CD4-positive, alpha-beta memory T cell (primary cell): ENCODE measurements around the gene IMMT. TPM values are rescaled to one million over a fixed set of nuclear protein-coding genes. Genes with fewer than 3 reads are reported as not detected.

Source experiments
- CTCF ChIA-PET: fragments of 350-600 bp; sonication (Branson Sonifier 250); formaldehyde crosslinking; loops from one replicate; lab custom pipeline; 2021; ENCODE audit warnings: inconsistent platforms; ENCODE audit not compliant: partially characterized antibody; lab: Charles Lee
- POLR2A ChIA-PET: fragments of 350-600 bp; sonication (Branson Sonifier 250); formaldehyde crosslinking; loops from one replicate; lab custom pipeline; 2021; ENCODE audit not compliant: partially characterized antibody; lab: Charles Lee
- DNase-seq, 5 donors: peaks; one replicate each; pipeline versions ENCODE4 v3.0.0 to v3.0.0-alpha.2; 2020 to 2022; ENCODE audit warnings: mixed read lengths in 1 of 5
- H3K27ac ChIP-seq: one replicate; pipeline ENCODE4 v1.7.0; 2013; ENCODE audit warnings: low read depth, low read length
- H3K27me3 ChIP-seq: 2 replicates; pipeline ENCODE4 v1.7.0; 2013; ENCODE audit warnings: mild to moderate bottlenecking, low read length, moderate library complexity; ENCODE audit not compliant: insufficient read depth
- H3K36me3 ChIP-seq: 2 replicates; pipeline ENCODE4 v1.7.0; 2013; ENCODE audit warnings: mild to moderate bottlenecking, low read length, moderate library complexity; ENCODE audit not compliant: insufficient read depth
- H3K4me1 ChIP-seq: 2 replicates; pipeline ENCODE4 v1.7.0; 2013; ENCODE audit warnings: mild to moderate bottlenecking, low read length, moderate library complexity; ENCODE audit not compliant: insufficient read depth
- H3K4me3 ChIP-seq, 2 donors: one replicate each; pipeline ENCODE4 v1.7.0; 2013; ENCODE audit warnings: low read length in 2 of 2, mild to moderate bottlenecking in 1 of 2
- H3K9me3 ChIP-seq, 2 donors: one replicate each; pipeline ENCODE4 v1.7.0; 2013; ENCODE audit warnings: low read length in 2 of 2, control low read depth in 1 of 2; ENCODE audit not compliant: control insufficient read depth in 1 of 2
- H3K27ac Mint-ChIP-seq, 7 donors: one replicate each; pipeline ENCODE4 v1.8.0; 2020 to 2021; ENCODE audit warnings: mixed read lengths in 7 of 7, mild to moderate bottlenecking in 6 of 7, inconsistent platforms in 3 of 7, moderate library complexity in 3 of 7
- H3K27me3 Mint-ChIP-seq, 2 donors: one replicate each; pipeline ENCODE4 v1.8.0; 2020 to 2021; ENCODE audit warnings: mixed read lengths in 2 of 2
- H3K36me3 Mint-ChIP-seq, 2 donors: one replicate each; pipeline ENCODE4 v1.8.0; 2020 to 2021; ENCODE audit warnings: mixed read lengths in 2 of 2, inconsistent platforms in 1 of 2, mild to moderate bottlenecking in 1 of 2
- H3K4me1 Mint-ChIP-seq, 4 donors: one replicate each; pipeline ENCODE4 v1.8.0; 2020 to 2021; ENCODE audit warnings: mixed read lengths in 4 of 4, mild to moderate bottlenecking in 1 of 4
- H3K4me3 Mint-ChIP-seq, 8 donors: one replicate each; pipeline ENCODE4 v1.8.0; 2020 to 2021; ENCODE audit warnings: mixed read lengths in 8 of 8, mild to moderate bottlenecking in 7 of 8, moderate library complexity in 6 of 8, inconsistent platforms in 3 of 8
- H3K9me3 Mint-ChIP-seq, 8 donors: one replicate each; pipeline ENCODE4 v1.8.0; 2020 to 2021; ENCODE audit warnings: mixed read lengths in 8 of 8, mild to moderate bottlenecking in 5 of 8, inconsistent platforms in 3 of 8, moderate library complexity in 1 of 8
- intact Hi-C: fragments of 100-400 bp; cut with micrococcal nuclease; formaldehyde crosslinking; loops from one replicate; pipeline ENCODE4 v1.15.1; 2023
- polyA plus RNA-seq, 2 donors: library from polyadenylated mRNA; unstranded; fragments of 300-500 nt; fragmentation: Illumina TruSeq; gene quantifications; one replicate each; pipeline ENCODE4 v1.2.3, GENCODE V29; 2021
- total RNA-seq, 2 experiments: library from RNA; stranded (reverse); gene quantifications; one replicate each; pipeline ENCODE4 v1.2.3, GENCODE V29; 2021

Gene IMMT
- total and polyA plus RNA-seq, 4 experiments from 2014 or later: 49.8 to 82.7 (median 78.0) TPM

DNA sequence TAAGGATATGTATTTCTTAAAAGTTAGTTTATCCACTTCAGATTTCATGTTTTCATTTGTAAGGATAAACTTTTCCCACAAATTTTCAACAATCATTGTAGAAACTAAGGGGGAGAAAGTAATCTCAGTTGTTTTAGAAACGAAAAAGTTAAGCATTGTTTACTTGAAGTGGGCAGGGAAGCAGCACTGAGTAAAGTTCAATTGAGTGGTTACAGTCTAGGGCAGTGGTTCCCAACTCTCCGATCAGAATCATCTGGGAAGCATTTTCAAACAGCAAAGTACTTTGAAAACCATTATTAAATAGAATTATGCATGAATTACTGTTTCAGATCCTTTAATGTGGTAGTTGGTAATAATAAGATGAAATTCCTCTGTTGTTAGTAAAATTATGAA, 16.5 kb upstream of the IMMT start:
- H3K27ac ChIP-seq: no peak overlapping the region
- no peaks in the 10 kb centered on the region for H3K9me3 ChIP-seq
- POLR2A ChIA-PET: no interaction called here
- DNase-seq: no peak
- CTCF ChIA-PET: no interaction called here
- H3K36me3 Mint-ChIP-seq: peaks cover 44 to 59% of the 10 kb centered on the region in 2 donors
- H3K4me3 ChIP-seq: no peak overlapping the region
- H3K9me3 Mint-ChIP-seq: no peaks in the 10 kb centered on the region
- H3K4me1 ChIP-seq: no peaks in the 10 kb centered on the region
- H3K36me3 ChIP-seq: peaks cover 54% of the 10 kb centered on the region
- no peaks in the 10 kb centered on the region for H3K27me3 Mint-ChIP-seq
- intact Hi-C loops: no loop called here
- H3K27me3 ChIP-seq: no peaks in the 10 kb centered on the region
- H3K4me1 Mint-ChIP-seq: peaks cover 0 to 1% (median under 1%) of the 10 kb centered on the region in 4 donors
- H3K27ac Mint-ChIP-seq: peak overlapping the region in 4 of 7 donors; percentile 3 to 69 (median 34)
- H3K4me3 Mint-ChIP-seq: no peak overlapping the region

DNA sequence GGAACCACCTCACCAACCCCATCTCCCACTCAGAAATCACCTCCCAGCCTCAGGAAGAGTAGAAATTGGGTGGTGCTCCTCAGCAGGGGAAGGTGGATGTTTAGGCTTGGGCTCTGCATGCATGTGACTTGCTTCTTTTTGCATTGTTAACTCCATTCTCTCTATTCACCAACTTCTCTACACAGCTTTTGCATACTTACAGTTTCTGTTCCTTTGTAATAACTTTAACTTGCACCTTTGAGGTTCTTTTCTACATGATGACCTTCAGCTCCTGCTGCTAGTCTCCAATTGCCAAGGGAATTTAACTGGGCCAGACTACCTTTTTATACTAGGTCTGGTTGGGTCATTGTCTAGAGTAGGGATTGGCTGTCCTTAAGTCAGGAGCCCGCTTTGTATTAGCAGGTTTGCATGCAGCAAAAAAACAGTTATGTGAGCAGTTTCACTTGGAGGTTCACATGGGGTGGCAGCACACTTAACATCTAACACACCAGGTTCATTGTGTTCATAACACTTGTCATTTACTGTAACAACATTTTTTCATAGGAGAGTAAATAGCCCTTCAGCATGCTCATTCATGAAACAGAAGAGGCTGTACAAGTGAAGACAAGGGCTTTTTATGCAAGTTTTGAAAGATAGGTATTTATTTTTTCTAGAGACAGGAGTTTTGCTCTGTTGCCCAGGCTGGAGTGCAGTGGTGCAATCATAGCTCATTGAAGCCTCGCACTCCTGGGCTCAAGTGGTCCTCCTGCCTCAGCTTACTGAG, 16.0 kb upstream of the IMMT start:
- no peaks in the 10 kb centered on the region for H3K27me3 Mint-ChIP-seq
- intact Hi-C loops: no loop called here
- no peaks in the 10 kb centered on the region for H3K9me3 Mint-ChIP-seq
- H3K36me3 Mint-ChIP-seq: peaks cover 49 to 64% of the 10 kb centered on the region in 2 donors
- no peak overlapping the region for H3K4me3 Mint-ChIP-seq
- ChIA-PET POLR2A (no interaction called here), CTCF (no interaction called here)
- no peak for DNase-seq
- Histone ChIP-seq H3K36me3 (peaks cover 60% of the 10 kb centered on the region), H3K9me3 (no peaks in the 10 kb centered on the region), H3K27me3 (no peaks in the 10 kb centered on the region), H3K27ac (no peak overlapping the region), H3K4me1 (no peaks in the 10 kb centered on the region), H3K4me3 (no peak overlapping the region)
- peaks cover 0 to 5% (median 1%) of the 10 kb centered on the region in 4 donors for H3K4me1 Mint-ChIP-seq
- peak overlapping the region in 5 of 7 donors; percentile 26 to 53 (median 30) for H3K27ac Mint-ChIP-seq

DNA sequence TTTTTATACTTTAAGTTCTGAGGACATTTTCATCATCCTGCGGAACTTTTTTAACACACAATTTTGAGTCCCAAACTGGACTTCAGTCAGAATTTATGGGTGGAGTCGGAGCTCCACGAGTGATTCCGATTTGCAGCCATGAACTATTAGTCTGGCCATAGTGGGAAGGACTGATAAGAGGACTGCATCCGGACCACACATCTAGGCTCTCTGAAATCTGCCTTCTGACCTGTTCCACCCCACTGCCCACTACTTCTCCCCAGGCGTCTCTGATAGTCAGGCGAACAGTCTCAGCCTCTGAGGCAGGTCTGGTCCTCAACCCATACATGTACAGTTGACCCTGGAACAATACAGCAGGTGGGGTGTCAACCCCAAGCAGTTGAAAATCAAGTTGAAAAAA, 9.2 kb upstream of the IMMT start:
- Mint-ChIP-seq H3K4me3 (no peak overlapping the region), H3K4me1 (peaks cover 19 to 42% (median 27%) of the 10 kb centered on the region in 4 donors), H3K36me3 (peaks cover 26 to 38% of the 10 kb centered on the region in 2 donors), H3K9me3 (no peaks in the 10 kb centered on the region), H3K27me3 (no peaks in the 10 kb centered on the region), H3K27ac (no peak overlapping the region)
- Histone ChIP-seq H3K4me1 (peaks cover 19% of the 10 kb centered on the region), H3K27ac (no peak overlapping the region), H3K36me3 (peaks cover 36% of the 10 kb centered on the region), H3K4me3 (no peak overlapping the region), H3K27me3 (no peaks in the 10 kb centered on the region), H3K9me3 (no peaks in the 10 kb centered on the region)
- intact Hi-C loops: no loop called here
- CTCF ChIA-PET: no interaction called here
- POLR2A ChIA-PET: interaction anchor here (1.3 kb wide), 1 partner anchor 9 kb away, joined by 4 read pairs; no protein-coding TSS in a partner anchor
- DNase-seq: no peak

GRCh38 chr2:86203614-86204013, 8.4 kb upstream of the IMMT start:
- Histone ChIP-seq H3K36me3 (peaks cover 28% of the 10 kb centered on the region), H3K27me3 (no peaks in the 10 kb centered on the region), H3K27ac (no peak overlapping the region), H3K4me3 (no peak overlapping the region), H3K9me3 (no peaks in the 10 kb centered on the region), H3K4me1 (peaks cover 23% of the 10 kb centered on the region)
- CTCF ChIA-PET: interaction anchor here (1.0 kb wide), 1 partner anchor 17 kb away, joined by 3 read pairs; no protein-coding TSS in a partner anchor
- intact Hi-C loops: no loop called here
- H3K9me3 Mint-ChIP-seq: no peaks in the 10 kb centered on the region
- H3K4me3 Mint-ChIP-seq: no peak overlapping the region
- DNase-seq: no peak
- H3K27me3 Mint-ChIP-seq: no peaks in the 10 kb centered on the region
- H3K27ac Mint-ChIP-seq: peak overlapping the region in 2 of 7 donors; percentile 3 to 4
- H3K36me3 Mint-ChIP-seq: peaks cover 20 to 33% of the 10 kb centered on the region in 2 donors
- peaks cover 22 to 47% (median 33%) of the 10 kb centered on the region in 4 donors for H3K4me1 Mint-ChIP-seq
- POLR2A ChIA-PET: no interaction called here

- no peak overlapping the region for H3K27ac Mint-ChIP-seq
Measured at GRCh38 chr2:86202702-86203101, 7.4 kb upstream of the IMMT start.

GRCh38 chr2:86202336-86202692, 7.1 kb upstream of the IMMT start:
- ChIA-PET CTCF (interaction anchor here (1.0 kb wide), 1 partner anchor 13 kb away, joined by 3 read pairs; no protein-coding TSS in a partner anchor), POLR2A (no interaction called here)
- Histone ChIP-seq H3K9me3 (no peaks in the 10 kb centered on the region), H3K27me3 (no peaks in the 10 kb centered on the region), H3K4me1 (peaks cover 24% of the 10 kb centered on the region), H3K36me3 (peaks cover 15% of the 10 kb centered on the region), H3K27ac (no peak overlapping the region), H3K4me3 (no peak overlapping the region)
- no peak for DNase-seq
- Mint-ChIP-seq H3K36me3 (peaks cover 18 to 28% of the 10 kb centered on the region in 2 donors), H3K9me3 (no peaks in the 10 kb centered on the region), H3K27me3 (no peaks in the 10 kb centered on the region), H3K4me3 (peak overlapping the region in 2 of 8 donors; percentile 10 to 13), H3K27ac (peak overlapping the region in 3 of 7 donors; percentile 11 to 55 (median 51)), H3K4me1 (peaks cover 24 to 47% (median 36%) of the 10 kb centered on the region in 4 donors)
- intact Hi-C loops: no loop called here

More at GRCh38 chr2:86202702-86203101, 7.4 kb upstream of the IMMT start:
- no peak for DNase-seq
- peaks cover 19% of the 10 kb centered on the region for H3K36me3 ChIP-seq
- peaks cover 24% of the 10 kb centered on the region for H3K4me1 ChIP-seq
- peaks cover 18 to 30% of the 10 kb centered on the region in 2 donors for H3K36me3 Mint-ChIP-seq
- no peak overlapping the region for H3K4me3 Mint-ChIP-seq
- intact Hi-C loops: no loop called here
- H3K4me3 ChIP-seq: no peak overlapping the region
- no peaks in the 10 kb centered on the region for H3K9me3 ChIP-seq
- no peaks in the 10 kb centered on the region for H3K27me3 Mint-ChIP-seq
- ChIA-PET POLR2A (no interaction called here), CTCF (interaction anchor here (1.0 kb wide), 2 partner anchors 13 to 18 kb away, joined by 3 read pairs; no protein-coding TSS in a partner anchor)
- no peak overlapping the region for H3K27ac ChIP-seq
- no peaks in the 10 kb centered on the region for H3K27me3 ChIP-seq
- H3K9me3 Mint-ChIP-seq: no peaks in the 10 kb centered on the region
- H3K4me1 Mint-ChIP-seq: peaks cover 24 to 47% (median 36%) of the 10 kb centered on the region in 4 donors

GRCh38 chr2:86201671-86202335, 6.5 kb upstream of the IMMT start:
- Mint-ChIP-seq H3K27ac (peak overlapping the region in 4 of 7 donors; percentile 51 to 70 (median 56)), H3K4me1 (peaks cover 27 to 49% (median 38%) of the 10 kb centered on the region in 4 donors), H3K9me3 (no peaks in the 10 kb centered on the region), H3K36me3 (peaks cover 14 to 24% of the 10 kb centered on the region in 2 donors), H3K27me3 (no peaks in the 10 kb centered on the region), H3K4me3 (peak overlapping the region in 5 of 8 donors; percentile 10 to 43 (median 22))
- Histone ChIP-seq H3K27me3 (no peaks in the 10 kb centered on the region), H3K36me3 (peaks cover 10% of the 10 kb centered on the region), H3K4me3 (no peak overlapping the region), H3K9me3 (no peaks in the 10 kb centered on the region), H3K4me1 (peaks cover 24% of the 10 kb centered on the region), H3K27ac (no peak overlapping the region)
- ChIA-PET CTCF (interaction anchor here (1.0 to 3.3 kb wide), 2 partner anchors 9 to 19 kb away, joined by 3 to 11 read pairs; no protein-coding TSS in a partner anchor), POLR2A (interaction anchor here (1.0 kb wide), 1 partner anchor 30 kb away, joined by 4 read pairs; no protein-coding TSS in a partner anchor)
- intact Hi-C loops: no loop called here
- no peak for DNase-seq
